HL-60/S4 treated with retinoic acid at 250 ng/mL for 4 days and 3 days (cell line): ENCODE measurements around the gene C6orf118.

Experiments used
- in situ Hi-C: fragments of 300-500 bp; cut with MboI; formaldehyde crosslinking; loops from 2 replicates; pipeline ENCODE4 v1.7.0; 2022; ENCODE audit warnings: low sequenced_read_pairs

C6orf118 gene

DNA sequence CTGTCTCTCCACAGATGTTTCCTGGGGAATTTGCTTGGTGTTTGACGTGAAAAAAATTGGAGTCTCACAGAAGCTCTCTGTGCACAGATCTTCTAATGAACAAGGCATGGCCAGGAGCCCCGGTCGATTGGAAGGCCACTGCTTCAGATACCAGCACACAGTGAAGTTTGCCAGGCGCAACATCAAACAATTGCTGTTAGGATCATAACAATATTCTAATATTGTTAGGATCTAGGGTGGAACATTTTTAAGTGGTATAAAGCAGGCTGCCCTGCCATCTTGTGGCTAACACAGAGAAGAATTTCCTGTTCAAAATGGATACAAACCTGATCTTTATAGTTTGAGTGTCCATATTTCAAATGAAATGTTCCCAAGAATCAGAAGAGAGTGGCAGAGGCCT, 64.1 kb downstream of the C6orf118 start:
- in situ Hi-C loops = no loop called here

DNA sequence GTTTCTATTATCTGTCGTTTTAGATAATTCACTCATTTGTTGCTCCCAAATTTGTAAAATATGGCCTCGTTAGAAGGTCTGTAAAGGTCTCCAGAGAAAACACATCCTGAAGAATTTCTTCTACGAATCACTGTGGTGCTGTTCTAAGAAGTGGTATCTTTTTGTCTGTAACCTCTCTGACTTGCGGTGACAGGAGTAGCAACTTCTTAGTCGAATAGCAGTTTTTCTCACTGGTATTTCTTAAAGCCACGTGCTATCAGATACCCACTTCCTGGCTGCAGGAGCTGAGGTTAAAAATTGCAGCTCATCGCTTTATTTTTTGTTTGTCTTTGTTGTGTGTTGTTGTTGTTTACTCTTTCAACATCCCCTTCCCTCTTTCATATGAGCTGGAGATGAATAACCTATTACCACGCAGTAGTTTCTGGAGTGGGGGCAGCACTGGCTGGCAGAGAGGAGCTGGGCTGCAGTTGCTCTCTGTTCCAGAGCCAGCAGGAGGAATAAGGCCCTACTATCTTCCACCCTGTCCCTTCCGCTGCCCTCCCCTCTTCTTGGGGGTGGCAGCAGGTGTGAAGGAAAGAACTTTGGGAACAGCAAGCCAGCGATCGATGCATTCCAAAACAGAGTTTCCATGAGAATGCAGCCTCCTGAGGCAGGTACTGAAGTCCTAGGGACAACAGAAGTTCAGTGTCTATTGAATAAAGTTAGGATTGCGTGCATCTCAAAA, 64.7 kb downstream of the C6orf118 start:
- in situ Hi-C loops = no loop called here

DNA sequence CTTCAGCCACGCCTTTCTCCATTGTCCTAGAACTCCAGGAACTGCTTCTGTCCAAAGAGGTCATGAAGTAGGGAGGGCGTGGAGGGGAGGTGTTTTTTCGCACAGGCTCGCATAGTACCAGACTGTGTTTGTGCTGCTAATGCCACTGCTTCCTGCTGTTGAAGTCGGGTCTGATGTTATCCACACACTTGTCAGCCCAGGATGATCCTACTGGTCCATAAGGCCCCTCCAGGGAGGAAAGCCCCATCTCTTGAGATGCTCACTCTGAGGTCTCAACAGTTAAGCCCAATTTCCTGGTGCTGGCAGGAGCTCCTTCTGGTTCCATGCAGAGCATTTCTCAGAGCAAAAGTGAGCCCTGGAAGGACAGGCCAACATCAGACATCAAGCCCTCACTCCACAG, 65.6 kb downstream of the C6orf118 start:
- in situ Hi-C loops = no loop called here

DNA sequence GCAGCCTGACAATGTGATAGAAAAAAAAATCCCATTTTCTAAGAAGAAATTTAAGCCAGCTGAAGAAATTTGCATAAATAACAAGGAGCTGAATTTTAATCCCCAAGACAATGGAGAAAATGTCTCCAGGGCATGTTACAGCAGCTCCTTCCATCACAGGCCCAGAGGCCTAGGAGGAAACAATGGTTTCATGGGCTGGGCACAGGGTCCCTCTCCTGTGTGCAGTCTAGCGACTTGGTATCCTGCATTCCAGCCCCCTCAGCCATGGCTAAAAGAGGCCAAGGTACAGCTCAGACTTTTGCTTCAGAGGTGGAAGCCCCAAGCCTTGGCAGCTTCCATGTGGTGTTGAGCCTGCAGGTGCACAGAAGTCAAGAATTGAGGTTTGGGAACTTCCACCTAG, 73.1 kb downstream of the C6orf118 start:
- in situ Hi-C loops = no loop called here

DNA sequence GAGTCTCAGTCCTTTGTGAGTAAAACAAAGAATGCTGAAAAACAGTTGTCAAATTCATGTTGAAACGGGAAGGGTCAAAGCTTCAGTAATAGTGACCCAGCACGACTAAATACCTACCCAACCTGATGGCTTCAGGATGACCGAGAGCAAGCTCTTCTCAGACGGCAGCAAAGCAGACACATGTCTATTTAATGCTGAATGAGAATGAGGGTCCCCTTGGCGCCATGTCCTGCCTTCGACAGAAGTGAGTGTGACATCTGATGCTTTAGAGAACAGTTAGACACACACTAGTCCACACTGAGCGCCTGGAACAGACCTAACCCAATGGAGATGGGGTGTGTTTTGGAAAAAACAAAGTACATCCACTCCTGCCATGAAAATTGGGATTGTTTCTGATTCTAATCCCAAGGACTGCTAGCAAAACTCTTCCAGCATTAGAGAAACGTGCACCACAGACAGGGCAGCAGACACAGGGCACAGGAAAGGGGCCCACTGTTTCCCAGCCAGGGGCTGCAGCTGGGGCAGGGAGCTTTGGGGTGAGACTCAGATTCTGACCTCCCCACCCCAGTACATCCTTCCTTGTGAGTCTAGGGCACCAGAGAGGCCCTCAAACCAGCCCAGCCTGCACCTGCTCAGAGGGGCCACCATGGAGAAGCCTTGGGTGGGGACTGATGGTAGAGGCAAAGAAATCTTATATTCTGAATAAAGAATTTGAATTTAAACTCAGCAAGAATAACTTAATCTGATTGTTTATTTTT, 76.5 kb downstream of the C6orf118 start:
- in situ Hi-C loops = no loop called here

DNA sequence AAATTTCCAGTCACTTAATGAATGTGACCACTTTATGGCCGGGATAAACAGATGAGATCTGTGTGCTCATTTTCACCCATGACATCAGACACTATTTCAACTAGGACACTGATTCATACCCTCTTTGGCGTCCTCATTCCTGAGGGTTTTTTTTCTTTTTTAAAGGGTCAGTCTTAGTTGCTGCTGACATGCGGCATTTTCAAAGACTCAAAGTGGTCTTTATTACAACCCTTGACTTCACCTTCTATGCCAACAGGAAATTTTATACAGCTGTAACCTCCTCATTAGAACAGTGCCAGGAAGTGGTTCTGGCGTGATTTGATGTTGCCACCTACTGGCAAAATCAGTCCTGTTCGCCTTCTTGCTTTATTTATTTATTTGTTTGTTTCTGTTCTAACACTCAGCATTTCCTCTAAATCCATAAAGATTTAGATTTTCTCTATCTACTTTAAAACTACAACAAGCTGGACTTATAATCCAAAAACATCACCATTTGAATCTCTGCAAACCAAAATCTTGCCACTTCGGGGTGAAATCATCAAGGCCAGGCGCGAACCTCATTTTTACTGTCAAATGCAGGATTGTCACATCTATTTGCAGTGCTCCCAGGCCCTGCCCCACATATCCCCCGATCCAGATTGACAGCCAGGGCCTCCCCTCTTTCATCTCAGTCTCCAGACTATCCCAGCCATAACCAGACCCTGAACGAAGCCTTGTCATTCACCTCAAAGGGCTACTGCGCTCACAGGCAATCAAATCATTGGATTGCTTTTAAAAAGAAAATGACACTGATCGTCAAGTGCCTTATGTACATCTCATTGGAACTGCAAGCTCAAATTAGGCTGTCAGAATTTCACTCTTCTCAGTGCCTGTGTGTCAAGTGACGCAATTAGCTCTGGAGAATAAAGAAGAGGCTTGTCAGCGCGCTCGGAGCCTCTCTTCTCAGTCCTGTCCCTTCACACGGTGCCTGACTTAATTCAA, 77.5 kb downstream of the C6orf118 start:
- in situ Hi-C loops = no loop called here

DNA sequence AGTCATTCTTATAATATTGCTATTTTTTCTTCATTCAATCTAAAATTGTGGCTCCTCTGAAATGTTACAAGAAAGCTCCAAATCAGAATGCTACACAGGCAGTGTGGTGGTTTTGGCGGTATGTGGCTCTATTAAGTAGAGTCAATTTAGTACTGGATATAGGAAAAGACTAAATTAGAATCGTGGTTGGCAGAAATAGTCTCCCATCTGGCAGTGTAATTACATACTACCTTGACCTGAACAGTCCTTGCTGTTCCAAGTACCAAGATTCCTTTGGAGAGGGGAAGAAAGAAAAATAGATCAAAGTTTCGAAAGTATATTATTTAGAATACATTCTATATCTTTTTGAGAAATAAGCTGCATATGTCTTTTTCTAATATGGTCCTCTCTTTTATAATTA, 78.2 kb downstream of the C6orf118 start:
- in situ Hi-C loops = no loop called here
